HG03039 (cell line): ENCODE results near the gene RAMACL.

Experiments used
- ATAC-seq: cut with Tn5 transposase; IDR thresholded peaks from one replicate; pipeline ENCODE4 v1.9.1; 2021; ENCODE audit warnings: mild to moderate bottlenecking, moderate library complexity; ENCODE audit not compliant: unreplicated experiment

RAMACL gene

GRCh38 chr6:166538297-166539010, 48.0 kb downstream of the RAMACL start:
- no peak for ATAC-seq

- ATAC-seq, result no peak
Measured at GRCh38 chr6:166534658-166535406, 51.6 kb downstream of the RAMACL start.

- no peak for ATAC-seq
Measured at GRCh38 chr6:166533205-166533824, 53.2 kb downstream of the RAMACL start.
